ENCODE data around the gene SNTG2.

SNTG2 gene

GRCh38 chr2:981258-981657 is 30.6 kb downstream of the SNTG2 start:
- DNase-seq (ENCODE audit: low read depth), result no peak
- no peak overlapping the region for H3K4me3 ChIP-seq (ENCODE audit: low read depth, low read length)

DNA sequence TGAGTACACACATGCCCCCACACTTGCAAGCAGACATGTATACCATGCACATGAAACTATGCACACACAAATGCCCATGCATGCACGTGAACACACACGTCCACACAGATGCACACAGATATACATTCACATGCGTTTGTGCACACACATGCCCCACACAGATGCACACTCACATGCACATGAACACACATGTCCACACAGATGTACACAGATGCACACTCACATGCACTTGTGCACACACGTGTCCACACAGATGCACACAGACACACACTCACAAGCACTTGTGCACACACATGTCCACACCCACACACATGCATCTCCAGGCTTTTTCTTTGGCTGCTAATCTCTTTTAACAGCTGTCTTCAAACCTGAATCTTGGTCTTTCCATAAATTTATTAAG is 31.1 kb downstream of the SNTG2 start:
- H3K4me3 ChIP-seq (ENCODE audit: low read depth, low read length), result no peak overlapping the region

GRCh38 chr2:985317-985898 is 34.8 kb downstream of the SNTG2 start:
- no peak for DNase-seq (ENCODE audit: low read depth)
- no peak overlapping the region for H3K4me3 ChIP-seq (ENCODE audit: low read depth, low read length)

More for the DNA sequence above, 31.1 kb downstream of the SNTG2 start:
- DNase-seq (ENCODE audit: low read depth), result no peak

GRCh38 chr2:987789-988188 is 37.1 kb downstream of the SNTG2 start:
- no peak for DNase-seq (ENCODE audit: low read depth)

DNA sequence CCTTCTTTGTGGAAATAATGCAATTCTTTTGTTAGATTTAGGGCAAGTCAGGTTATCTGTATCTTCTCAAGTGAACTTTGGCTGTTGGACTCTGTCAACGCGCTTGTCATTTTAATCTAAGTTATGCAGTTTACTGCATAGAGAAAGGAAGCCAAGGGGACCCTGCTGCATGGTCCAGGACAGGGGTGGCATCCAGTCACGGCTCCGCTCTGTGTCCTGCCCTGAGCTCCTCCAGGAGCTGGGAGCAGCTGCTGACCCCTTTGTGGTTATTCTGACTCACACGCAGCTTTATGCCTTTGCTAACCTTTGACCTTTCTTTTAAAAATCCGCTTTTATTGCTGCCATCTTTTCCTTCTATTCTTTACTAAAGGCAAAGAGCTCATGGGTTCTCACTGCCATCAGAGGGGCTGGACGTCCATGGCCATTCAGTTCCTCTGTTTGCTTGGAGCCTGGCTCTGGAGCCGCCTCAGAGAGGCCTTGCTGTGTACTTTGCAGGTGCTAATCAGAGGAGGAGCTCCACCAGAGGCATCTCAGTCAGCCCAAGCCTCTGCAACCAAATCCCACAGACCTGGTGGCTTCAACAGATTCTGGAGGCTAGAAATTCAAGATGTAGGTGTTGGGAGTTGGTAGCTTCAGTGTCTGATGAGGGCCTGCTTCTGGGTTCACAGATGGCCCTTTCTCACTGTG is 39.3 kb downstream of the SNTG2 start:
- no peak overlapping the region for H3K4me3 ChIP-seq (ENCODE audit: low read depth, low read length)
- DNase-seq (ENCODE audit: low read depth), result no peak

More at GRCh38 chr2:987789-988188, 37.1 kb downstream of the SNTG2 start:
- no peak overlapping the region for H3K4me3 ChIP-seq (ENCODE audit: low read depth, low read length)

- no peak for DNase-seq (ENCODE audit: low read depth)
- H3K4me3 ChIP-seq (ENCODE audit: low read depth, low read length), result no peak overlapping the region
Observed at GRCh38 chr2:990970-991369, 40.3 kb downstream of the SNTG2 start.

DNA sequence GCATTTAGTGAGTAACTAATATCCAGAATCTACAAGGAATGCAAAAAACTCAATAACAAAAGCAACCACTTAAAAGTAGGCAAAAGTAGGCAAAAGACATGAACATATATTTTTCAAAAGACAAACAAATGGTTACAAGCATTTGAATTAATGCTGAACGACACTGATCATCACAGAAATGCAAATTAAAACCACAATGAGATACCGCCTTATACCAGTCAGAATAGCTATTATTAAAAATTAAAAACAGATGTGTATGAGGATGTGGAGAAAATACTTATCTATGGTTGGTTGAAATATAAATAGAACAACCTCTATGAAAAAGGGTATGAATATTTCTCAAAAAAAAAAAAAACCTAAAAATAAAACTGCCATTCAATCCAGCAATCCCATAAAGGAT is 51.7 kb downstream of the SNTG2 start:
- no peak overlapping the region for H3K4me3 ChIP-seq (ENCODE audit: low read depth, low read length)
- DNase-seq (ENCODE audit: low read depth), result no peak

DNA sequence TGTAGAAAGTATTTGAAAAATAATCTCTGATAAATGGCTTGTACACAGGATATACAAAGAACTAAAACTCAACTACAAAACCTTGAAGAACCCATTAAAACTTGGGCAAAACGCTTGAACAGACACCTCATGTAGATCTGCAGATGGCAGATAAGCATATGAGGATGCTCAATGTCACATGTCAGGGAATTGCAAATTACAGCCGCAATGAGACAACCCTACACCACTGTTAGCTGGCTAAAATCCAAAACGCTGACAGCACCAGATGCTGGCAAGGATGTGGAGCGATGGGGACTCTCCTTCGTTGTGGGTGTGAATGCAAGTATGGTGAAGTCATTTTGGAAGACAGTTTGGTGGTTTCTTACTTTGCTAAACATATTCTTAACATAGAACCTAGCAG is 53.7 kb downstream of the SNTG2 start:
- H3K4me3 ChIP-seq (ENCODE audit: low read depth, low read length), result no peak overlapping the region
- DNase-seq (ENCODE audit: low read depth), result no peak

- DNase-seq (ENCODE audit: low read depth), result no peak
- no peak overlapping the region for H3K4me3 ChIP-seq (ENCODE audit: low read depth, low read length)
Observed at GRCh38 chr2:1010415-1010930, 59.8 kb downstream of the SNTG2 start.

DNA sequence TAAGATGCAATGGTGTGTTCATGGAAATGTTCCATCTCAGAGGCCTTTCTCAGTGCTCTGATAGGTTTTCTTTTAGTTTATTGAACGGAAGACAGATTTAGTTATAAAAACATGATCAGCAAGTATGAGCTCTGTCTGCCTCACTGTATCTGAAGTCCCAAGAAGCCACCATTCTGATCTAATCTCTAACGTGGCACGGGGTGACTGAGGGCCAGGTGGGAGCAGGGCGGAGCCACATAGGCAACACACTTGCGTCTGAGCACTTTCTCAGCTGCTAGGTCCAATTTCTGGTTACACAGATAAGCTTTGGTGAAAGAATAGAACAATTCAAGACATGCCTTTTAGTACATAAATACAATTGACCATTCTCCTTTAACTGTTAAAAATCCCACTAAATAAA is 60.4 kb downstream of the SNTG2 start:
- no peak for DNase-seq (ENCODE audit: low read depth)
- H3K4me3 ChIP-seq (ENCODE audit: low read depth, low read length), result no peak overlapping the region

DNA sequence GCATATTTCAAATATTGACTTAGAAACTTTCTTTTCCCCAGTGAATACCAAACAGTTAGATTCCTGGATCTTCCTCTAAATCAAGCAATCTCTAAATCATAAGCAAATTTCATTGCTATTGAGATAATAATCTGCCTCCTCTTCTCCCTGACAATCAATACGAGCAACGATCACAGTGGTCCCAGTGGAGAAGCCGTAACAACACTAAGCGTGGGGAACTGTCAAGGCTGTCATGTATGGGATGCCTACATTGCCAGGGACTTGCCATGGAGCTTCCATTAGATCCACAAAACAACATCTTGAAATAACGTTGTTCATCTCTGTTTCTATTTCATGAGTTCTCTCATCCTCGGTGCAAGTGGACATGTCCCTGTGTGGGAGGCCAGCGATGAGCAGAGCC is 61.3 kb downstream of the SNTG2 start:
- H3K4me3 ChIP-seq (ENCODE audit: low read depth, low read length), result no peak overlapping the region
- no peak for DNase-seq (ENCODE audit: low read depth)

GRCh38 chr2:1014802-1015201 is 64.2 kb downstream of the SNTG2 start:
- H3K4me3 ChIP-seq (ENCODE audit: low read depth, low read length), result no peak overlapping the region
- no peak for DNase-seq (ENCODE audit: low read depth)

- DNase-seq (ENCODE audit: low read depth), result no peak
- no peak overlapping the region for H3K4me3 ChIP-seq (ENCODE audit: low read depth, low read length)
Observed at GRCh38 chr2:1016500-1016899, 65.9 kb downstream of the SNTG2 start.

- DNase-seq (ENCODE audit: low read depth), result no peak
- H3K4me3 ChIP-seq (ENCODE audit: low read depth, low read length), result no peak overlapping the region
Observed at GRCh38 chr2:1017827-1018226, 67.2 kb downstream of the SNTG2 start.

DNA sequence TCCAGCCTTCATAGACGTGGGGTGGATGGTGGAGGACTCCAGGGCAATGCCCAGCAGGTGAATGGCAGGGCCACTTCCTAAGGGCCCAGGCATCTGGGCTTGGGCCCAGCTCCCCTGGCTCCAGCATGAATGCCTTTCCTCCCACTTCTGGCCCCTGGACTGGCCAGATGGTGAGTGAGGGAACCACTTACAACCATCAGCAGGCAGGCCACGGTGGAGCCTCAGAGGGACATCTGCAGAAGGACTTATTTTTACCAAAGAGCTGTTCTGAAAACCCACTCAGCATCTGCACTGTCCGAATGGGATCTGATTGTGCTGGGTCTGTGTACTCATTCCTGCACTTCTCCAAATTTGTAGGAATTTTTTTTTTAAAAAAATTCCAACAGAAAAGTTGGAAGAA is 69.6 kb downstream of the SNTG2 start:
- H3K4me3 ChIP-seq (ENCODE audit: low read depth, low read length), result no peak overlapping the region
- no peak for DNase-seq (ENCODE audit: low read depth)

- H3K4me3 ChIP-seq (ENCODE audit: low read depth, low read length), result no peak overlapping the region
- DNase-seq (ENCODE audit: low read depth), result no peak
Observed at GRCh38 chr2:1022178-1022577, 71.5 kb downstream of the SNTG2 start.

- no peak overlapping the region for H3K4me3 ChIP-seq (ENCODE audit: low read depth, low read length)
- peak; percentile 54 for DNase-seq (ENCODE audit: low read depth)
Observed at GRCh38 chr2:1024981-1025380, 74.3 kb downstream of the SNTG2 start.

- no peak for DNase-seq (ENCODE audit: low read depth)
- H3K4me3 ChIP-seq (ENCODE audit: low read depth, low read length), result no peak overlapping the region
Observed at GRCh38 chr2:1026141-1026540, 75.5 kb downstream of the SNTG2 start.

DNA sequence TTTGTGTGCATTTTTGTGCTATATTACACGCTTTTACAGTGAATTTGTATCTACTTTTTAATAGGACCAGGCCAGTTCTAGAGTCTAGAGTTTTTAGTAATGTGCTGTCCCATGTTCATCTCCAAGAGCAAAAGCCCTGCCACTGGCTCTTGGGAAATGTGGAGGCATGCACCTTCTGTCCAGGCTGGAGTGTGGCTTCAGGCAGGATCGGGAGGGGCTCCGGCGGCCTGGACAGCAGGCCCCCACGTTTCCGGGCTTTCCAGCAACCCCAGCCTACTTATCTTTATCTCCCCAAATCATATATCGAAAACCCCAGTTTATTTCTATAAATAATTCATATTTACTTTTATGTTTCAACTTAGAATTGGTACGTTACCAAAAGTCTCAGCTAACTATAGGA is 78.2 kb downstream of the SNTG2 start:
- H3K4me3 ChIP-seq (ENCODE audit: low read depth, low read length), result no peak overlapping the region
- DNase-seq (ENCODE audit: low read depth), result no peak

DNA sequence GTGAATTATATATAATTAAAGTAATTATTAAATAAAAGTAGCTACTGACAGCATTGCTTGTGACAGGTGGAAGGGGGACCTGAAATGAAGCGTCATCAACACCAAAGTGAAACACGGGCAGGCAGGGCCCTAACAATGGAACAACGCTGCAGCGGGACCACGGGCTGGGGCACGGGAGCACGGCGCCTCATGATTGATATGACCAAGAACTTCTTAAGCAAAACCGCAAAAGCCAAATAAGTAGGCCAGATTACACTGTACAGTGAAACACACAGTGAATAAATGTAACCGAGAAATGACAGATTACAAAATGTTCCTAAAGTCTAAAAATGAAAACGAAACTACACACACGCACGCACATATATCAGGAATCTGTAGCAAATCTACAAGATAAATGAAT is 81.4 kb downstream of the SNTG2 start:
- no peak for DNase-seq (ENCODE audit: low read depth)

DNA sequence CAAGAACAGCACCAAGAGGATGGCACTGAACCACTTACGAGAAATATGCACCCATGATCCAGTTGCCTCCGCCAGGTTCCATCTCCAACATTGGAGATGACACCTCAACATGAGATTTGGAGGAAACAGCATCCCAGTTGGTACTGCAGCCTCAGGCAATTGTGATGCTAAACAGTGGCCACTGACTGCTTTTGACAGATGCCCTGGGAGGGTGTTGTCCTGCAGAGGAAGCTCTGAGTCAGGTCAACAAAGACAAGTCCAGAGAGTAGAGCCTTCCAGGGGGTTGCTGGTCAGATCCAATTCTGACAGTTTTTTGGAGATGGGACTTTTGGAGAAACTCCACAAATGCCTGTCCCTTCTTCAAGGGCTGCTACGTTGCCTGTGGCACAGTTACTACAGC is 82.4 kb downstream of the SNTG2 start:
- DNase-seq (ENCODE audit: low read depth), result no peak
- H3K4me3 ChIP-seq (ENCODE audit: low read depth, low read length), result no peak overlapping the region

More for the DNA sequence above, 81.4 kb downstream of the SNTG2 start:
- no peak overlapping the region for H3K4me3 ChIP-seq (ENCODE audit: low read depth, low read length)

Data from skeletal muscle cell (primary cell).